Measurements from ENCODE around the gene SELL. TPM values are rescaled to one million over a fixed set of nuclear protein-coding genes. Genes with fewer than 3 reads are reported as not detected.

The SELL gene
- total RNA-seq, 2 experiments from 2014 or later = 568 to 595 TPM

DNA sequence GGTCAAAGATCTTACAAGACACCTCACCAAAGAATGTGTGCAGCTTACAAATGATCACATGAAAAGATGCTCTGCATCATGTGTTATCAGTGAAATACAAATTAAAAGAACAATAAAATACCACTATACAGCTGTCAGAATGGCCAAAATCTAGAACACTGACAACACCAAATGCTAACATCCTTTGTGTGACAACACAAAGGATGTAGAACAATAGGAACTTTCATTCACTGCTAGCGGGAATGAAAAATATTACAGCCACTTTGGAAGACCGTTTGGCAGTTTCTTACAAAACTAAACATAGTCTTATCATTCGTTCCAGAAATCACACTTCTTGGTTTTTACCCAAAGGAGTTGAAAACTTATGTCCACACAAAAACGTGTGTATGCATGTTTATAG lies 60.9 kb downstream of the SELL start:
- DNase-seq = no peak
- Mint-ChIP-seq H3K9me3 (peaks cover 30% of the 10 kb centered on the region), H3K27ac (no peak overlapping the region), H3K27me3 (no peaks in the 10 kb centered on the region), H3K36me3 (ENCODE audit: low read depth) (peaks cover 17% of the 10 kb centered on the region), H3K4me1 (peaks cover 31% of the 10 kb centered on the region), H3K4me3 (no peak overlapping the region)
- ChIA-PET CTCF (interaction anchor here (1.1 kb wide), 1 partner anchor 9 kb away, joined by 3 read pairs; no protein-coding TSS in a partner anchor), POLR2A (no interaction called here)

DNA sequence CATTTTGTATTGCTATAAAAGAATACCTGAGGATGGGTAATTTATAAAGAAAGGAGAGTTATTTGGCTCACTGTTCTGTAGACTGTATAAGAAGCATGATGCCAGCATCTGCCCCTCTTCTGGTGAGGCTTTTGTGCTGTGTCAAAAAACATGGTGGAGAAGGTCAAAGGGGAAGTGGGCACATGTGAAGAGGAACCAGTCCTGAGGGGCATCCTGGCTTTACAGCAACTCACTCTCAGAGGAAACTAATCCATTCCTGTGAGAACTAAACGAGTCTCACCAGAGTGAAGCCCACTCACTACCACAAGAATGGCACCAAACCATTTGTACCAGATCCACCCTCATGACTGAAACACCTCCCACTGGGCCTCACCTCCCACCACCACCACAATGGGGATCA lies 62.7 kb downstream of the SELL start:
- Mint-ChIP-seq H3K9me3 (peaks cover 23% of the 10 kb centered on the region), H3K4me1 (peaks cover 25% of the 10 kb centered on the region), H3K27me3 (no peaks in the 10 kb centered on the region), H3K27ac (peak overlapping the region; percentile 1), H3K4me3 (no peak overlapping the region), H3K36me3 (ENCODE audit: low read depth) (peaks cover 14% of the 10 kb centered on the region)
- ChIA-PET CTCF (no interaction called here), POLR2A (no interaction called here)
- DNase-seq = no peak

DNA sequence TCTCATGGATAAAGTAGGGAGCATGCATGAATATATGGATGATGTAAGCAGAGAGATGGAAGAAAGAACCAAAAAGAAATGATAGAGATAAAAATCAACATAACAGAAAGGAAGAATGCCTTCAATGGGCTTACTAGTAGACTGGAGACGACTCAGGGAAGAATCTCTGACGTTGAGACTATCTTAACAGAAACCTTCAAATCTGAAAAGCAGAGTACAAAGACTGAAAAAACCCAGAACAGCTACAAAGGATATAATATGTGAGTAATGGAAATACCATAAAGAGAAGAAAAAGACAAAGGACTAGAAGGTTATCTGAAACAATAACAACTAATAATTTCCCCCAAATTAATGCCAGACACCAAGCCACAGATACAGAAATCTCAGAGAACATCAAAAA lies 63.2 kb downstream of the SELL start:
- POLR2A ChIA-PET = no interaction called here

DNA sequence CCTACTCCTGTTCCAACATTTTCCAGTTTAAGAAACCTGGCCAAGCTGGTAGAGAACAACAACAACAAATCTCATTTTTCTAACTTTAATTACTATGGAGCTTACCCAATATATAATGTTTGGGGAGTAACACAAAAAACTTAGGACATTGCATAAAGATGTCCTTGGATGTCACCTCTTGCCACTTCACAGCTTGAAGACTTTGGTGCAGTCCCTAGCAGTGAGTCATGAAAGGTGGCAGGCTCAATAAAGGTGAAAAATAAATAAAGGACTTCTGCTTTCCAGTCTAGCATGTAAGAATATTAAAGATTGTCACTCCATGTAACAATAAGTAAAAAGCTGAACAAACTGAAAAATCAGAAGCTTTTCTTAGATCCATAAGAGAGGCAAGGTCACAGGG lies 63.9 kb downstream of the SELL start:
- peaks cover 14% of the 10 kb centered on the region for H3K36me3 Mint-ChIP-seq (ENCODE audit: low read depth)
- ChIA-PET POLR2A (no interaction called here), CTCF (no interaction called here)
- H3K4me3 Mint-ChIP-seq = no peak overlapping the region
- no peaks in the 10 kb centered on the region for H3K27me3 Mint-ChIP-seq
- peaks cover 25% of the 10 kb centered on the region for H3K4me1 Mint-ChIP-seq
- DNase-seq = no peak
- peaks cover 20% of the 10 kb centered on the region for H3K9me3 Mint-ChIP-seq
- no peak overlapping the region for H3K27ac Mint-ChIP-seq

More for the DNA sequence above, 63.2 kb downstream of the SELL start:
- no peak for DNase-seq
- H3K27ac Mint-ChIP-seq = no peak overlapping the region
- H3K4me1 Mint-ChIP-seq = peaks cover 25% of the 10 kb centered on the region
- peaks cover 20% of the 10 kb centered on the region for H3K9me3 Mint-ChIP-seq
- H3K4me3 Mint-ChIP-seq = no peak overlapping the region
- peaks cover 14% of the 10 kb centered on the region for H3K36me3 Mint-ChIP-seq (ENCODE audit: low read depth)
- no peaks in the 10 kb centered on the region for H3K27me3 Mint-ChIP-seq
- CTCF ChIA-PET = no interaction called here

DNA sequence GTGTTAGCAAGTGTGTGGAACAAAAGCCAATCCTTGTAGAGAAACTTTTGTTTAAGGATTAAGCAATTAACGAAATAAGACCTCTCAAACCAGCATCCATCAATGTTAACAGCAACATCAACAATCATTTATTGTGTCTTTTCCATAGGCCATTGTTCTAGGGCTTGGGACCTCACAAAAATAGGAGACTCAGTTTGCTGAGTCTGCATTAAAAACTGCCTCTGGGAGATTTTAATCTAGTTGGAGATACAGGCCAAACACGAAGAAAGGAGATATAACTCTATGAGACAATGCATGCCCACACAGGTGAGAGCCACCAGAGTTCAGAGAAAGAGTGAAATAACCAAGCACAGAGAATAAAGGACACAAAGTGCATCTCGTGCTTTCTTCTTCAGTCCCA lies 67.1 kb downstream of the SELL start:
- Mint-ChIP-seq H3K4me1 (peaks cover 16% of the 10 kb centered on the region), H3K27ac (no peak overlapping the region), H3K9me3 (peaks cover 15% of the 10 kb centered on the region), H3K27me3 (no peaks in the 10 kb centered on the region), H3K4me3 (no peak overlapping the region), H3K36me3 (ENCODE audit: low read depth) (peaks cover 10% of the 10 kb centered on the region)
- no peak for DNase-seq
- ChIA-PET POLR2A (no interaction called here), CTCF (interaction anchor here (0.8 to 1.3 kb wide), 2 partner anchors 9 to 11 kb away, joined by 3 read pairs; no protein-coding TSS in a partner anchor)

Other genes starting within 250 kb of the SELL start
- gene SLC19A2, start 225.7 kb downstream of the SELL start, total RNA-seq = 1 to 10 TPM; 4.0 to 5.1 TPM
- 10 to 100 TPM; 12.2 to 15.7 TPM for gene F5, start 125.1 kb downstream of the SELL start, total RNA-seq
- under 1 TPM; 0.45 to 0.48 TPM for gene SELP, start 81.5 kb downstream of the SELL start, total RNA-seq
- gene SELE, start 22.5 kb upstream of the SELL start, total RNA-seq = not detected
- gene METTL18, start 83.3 kb upstream of the SELL start, total RNA-seq = 10 to 100 TPM; 13.4 to 18.4 TPM
- 10 to 100 TPM; 16.8 to 17.1 TPM for gene SCYL3, start 182.3 kb upstream of the SELL start, total RNA-seq

All from activated CD4-positive, alpha-beta T cell treated with anti-CD3 and anti-CD28 coated beads, Interleukin-2, amount 10 ng/mL, durations not matched to agents 7 days and 5 days (primary cell).